Neural cell (in vitro differentiated cells): Measurements from ENCODE around the gene CHCHD10. TPM values are rescaled to one million over a fixed set of nuclear protein-coding genes. Genes with fewer than 3 reads are reported as not detected.

Experiments used
- H2AFZ ChIP-seq: fragments of 200-600, 300-800 bp; sonication (generic), shearing (Covaris generic); 2 replicates; pipeline ENCODE4 v1.6.0; 2014; ENCODE audit warnings: low read depth, mild to moderate bottlenecking, antibody characterized with exemption, low read length, moderate library complexity
- H3F3A ChIP-seq: fragments of 200-600 bp; shearing (Covaris generic); 2 replicates; pipeline ENCODE4 v1.6.1; 2016; ENCODE audit warnings: mild to moderate bottlenecking, moderate library complexity, mixed read lengths, antibody characterized with exemption, low read length; ENCODE audit not compliant: insufficient read depth, poor library complexity, severe bottlenecking
- H3K27ac ChIP-seq: fragments of 200-600, 300-800 bp; sonication (generic), shearing (Covaris generic); 2 replicates; pipeline ENCODE4 v1.5.1; 2014; ENCODE audit warnings: mild to moderate bottlenecking, low read length, moderate library complexity
- H3K27me3 ChIP-seq: fragments of 300-800, 200-600 bp; sonication (generic), shearing (Covaris generic); 2 replicates; pipeline ENCODE4 v1.6.0; 2014; ENCODE audit warnings: mild to moderate bottlenecking, low read depth, low read length, moderate library complexity; ENCODE audit not compliant: insufficient read depth
- H3K36me3 ChIP-seq: fragments of 300-800, 200-600 bp; sonication (generic), shearing (Covaris generic); 2 replicates; pipeline ENCODE4 v1.5.1; 2014; ENCODE audit warnings: mild to moderate bottlenecking, antibody characterized with exemption, low read length, moderate library complexity; ENCODE audit not compliant: insufficient read depth
- H3K4me2 ChIP-seq: fragments of 300-800, 200-600 bp; sonication (generic), shearing (Covaris generic); 2 replicates; pipeline ENCODE4 v1.6.0; 2014; ENCODE audit warnings: mild to moderate bottlenecking, low read length
- H3K4me3 ChIP-seq: fragments of 300-800, 200-600 bp; sonication (generic), shearing (Covaris generic); 2 replicates; pipeline ENCODE4 v1.5.1; 2014; ENCODE audit warnings: mild to moderate bottlenecking, low read length, moderate library complexity
- H3K79me2 ChIP-seq: fragments of 200-600 bp; shearing (Covaris generic); replicated peaks from 2 replicates; pipeline ENCODE4 v1.6.0; 2014; ENCODE audit warnings: mild to moderate bottlenecking, low read length, moderate library complexity; ENCODE audit not compliant: insufficient read depth
- H3K9ac ChIP-seq: fragments of 300-800, 200-600 bp; sonication (generic), shearing (Covaris generic); 2 replicates; pipeline ENCODE4 v1.6.1; 2016; ENCODE audit warnings: mild to moderate bottlenecking, low read length, mixed read lengths
- H3K9me2 ChIP-seq: fragments of 200-600 bp; shearing (Covaris generic); 2 replicates; pipeline ENCODE4 v1.6.1; 2016; ENCODE audit warnings: mild to moderate bottlenecking, low read length, mixed read lengths; ENCODE audit not compliant: insufficient read depth
- H3K9me3 ChIP-seq: fragments of 200-600, 300-800 bp; sonication (generic), shearing (Covaris generic); 2 replicates; pipeline ENCODE4 v1.6.1; 2016; ENCODE audit warnings: mild to moderate bottlenecking, mixed run types, low read length, moderate library complexity, mixed read lengths
- H4K20me1 ChIP-seq: fragments of 200-600 bp; shearing (Covaris generic); 2 replicates; pipeline ENCODE4 v1.6.1; 2016; ENCODE audit warnings: mild to moderate bottlenecking, mixed run types; ENCODE audit not compliant: insufficient read depth
- CTCF ChIP-seq: fragments of 450-650 bp; IDR thresholded peaks from 2 replicates; pipeline ENCODE4 v1.5.1; 2014; ENCODE audit warnings: antibody characterized with exemption, mild to moderate bottlenecking, moderate library complexity; ENCODE audit not compliant: poor library complexity, severe bottlenecking
- EP300 ChIP-seq: fragments of 450-650 bp; conservative IDR thresholded peaks from 2 replicates; pipeline ENCODE4 v1.6.1; 2014; ENCODE audit warnings: antibody characterized with exemption, mild to moderate bottlenecking, moderate library complexity; ENCODE audit not compliant: poor library complexity, severe bottlenecking
- EZH2 ChIP-seq: fragments of 200-600, 300-800 bp; shearing (Covaris generic), sonication (generic); IDR thresholded peaks from 2 replicates; pipeline ENCODE4 v1.6.1; 2014; ENCODE audit warnings: antibody characterized with exemption, low read length, borderline replicate concordance, mild to moderate bottlenecking; ENCODE audit not compliant: insufficient read depth, poor library complexity, severe bottlenecking
- MXI1 ChIP-seq: fragments of 450-650 bp; conservative IDR thresholded peaks from 2 replicates; pipeline ENCODE4 v1.6.1; 2014; ENCODE audit warnings: antibody characterized with exemption, mild to moderate bottlenecking; ENCODE audit not compliant: poor library complexity, severe bottlenecking
- POLR2AphosphoS5 ChIP-seq: IDR thresholded peaks from 2 replicates; pipeline ENCODE4 v1.6.1; 2012
- RAD21 ChIP-seq: fragments of 450-650 bp; conservative IDR thresholded peaks from 2 replicates; pipeline ENCODE4 v1.6.1; 2014; ENCODE audit warnings: antibody characterized with exemption, mild to moderate bottlenecking, moderate library complexity
- REST ChIP-seq: IDR thresholded peaks from 2 replicates; pipeline ENCODE4 v1.6.1; 2012; ENCODE audit warnings: borderline replicate concordance
- SMC3 ChIP-seq: fragments of 450-650 bp; conservative IDR thresholded peaks from 2 replicates; pipeline ENCODE4 v1.6.1; 2014; ENCODE audit warnings: antibody characterized with exemption, mild to moderate bottlenecking, moderate library complexity; ENCODE audit not compliant: poor library complexity
- TAF1 ChIP-seq: IDR thresholded peaks from 2 replicates; pipeline ENCODE4 v1.6.1; 2012; ENCODE audit warnings: low read depth
- polyA plus RNA-seq: library from polyadenylated mRNA; depleted of rRNA; stranded (reverse); fragments of >200 nt; gene quantifications from 2 replicates; pipeline ENCODE4 v1.2.3, GENCODE V29; 2014

CHCHD10 gene
- polyA plus RNA-seq, 1 donor from 2014 or later = not detected

DNA sequence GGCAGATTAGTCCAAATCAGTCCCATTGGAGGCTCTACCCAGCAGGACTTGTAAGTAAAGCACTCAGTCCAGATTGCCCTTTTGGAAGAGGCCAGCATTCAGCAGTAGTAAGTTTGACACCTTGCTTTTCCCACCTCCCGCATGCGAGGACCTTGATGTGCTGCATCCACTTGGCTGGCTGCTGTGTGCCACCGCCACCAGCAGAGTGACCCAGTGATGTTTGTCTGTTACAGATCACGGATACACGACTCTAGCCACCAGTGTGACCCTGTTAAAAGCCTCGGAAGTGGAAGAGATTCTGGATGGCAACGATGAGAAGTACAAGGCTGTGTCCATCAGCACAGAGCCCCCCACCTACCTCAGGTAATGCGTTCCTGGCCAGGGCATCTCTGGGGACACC, 25.6 kb upstream of the CHCHD10 start:
- H3K79me2 ChIP-seq = peaks cover 37% of the 10 kb centered on the region
- H3K9me2 ChIP-seq = no peaks in the 10 kb centered on the region
- H2AFZ ChIP-seq = no peak overlapping the region
- H3K9me3 ChIP-seq = no peaks in the 10 kb centered on the region
- peaks cover 5% of the 10 kb centered on the region for H4K20me1 ChIP-seq
- H3F3A ChIP-seq = no peaks in the 10 kb centered on the region
- H3K9ac ChIP-seq = no peak overlapping the region
- H3K4me2 ChIP-seq = no peak overlapping the region
- no peak overlapping the region for H3K4me3 ChIP-seq
- no peaks in the 10 kb centered on the region for H3K36me3 ChIP-seq
- no peak for TF ChIP-seq MXI1
- TF ChIP-seq TAF1 = no peak
- no peak for TF ChIP-seq SMC3
- no peak for TF ChIP-seq EP300
- no peak for TF ChIP-seq REST
- TF ChIP-seq RAD21 = no peak
- TF ChIP-seq CTCF = no peak
- TF ChIP-seq EZH2 = no peak
- no peak for TF ChIP-seq POLR2AphosphoS5
- no peak overlapping the region for H3K27ac ChIP-seq
- H3K27me3 ChIP-seq = no peaks in the 10 kb centered on the region

GRCh38 chr22:23791738-23792645, 24.2 kb upstream of the CHCHD10 start:
- H3K4me2 ChIP-seq = no peak overlapping the region
- H3K27me3 ChIP-seq = no peaks in the 10 kb centered on the region
- H3K9me3 ChIP-seq = no peaks in the 10 kb centered on the region
- H3K4me3 ChIP-seq = no peak overlapping the region
- no peaks in the 10 kb centered on the region for H3K36me3 ChIP-seq
- no peak overlapping the region for H3K27ac ChIP-seq
- no peaks in the 10 kb centered on the region for H3F3A ChIP-seq
- H4K20me1 ChIP-seq = peaks cover 5% of the 10 kb centered on the region
- no peak for TF ChIP-seq TAF1
- no peak for TF ChIP-seq EP300
- no peak for TF ChIP-seq CTCF
- TF ChIP-seq EZH2 = no peak
- TF ChIP-seq REST = no peak
- TF ChIP-seq POLR2AphosphoS5 = no peak
- no peak for TF ChIP-seq MXI1
- TF ChIP-seq RAD21 = no peak
- no peak for TF ChIP-seq SMC3
- H3K9ac ChIP-seq = no peak overlapping the region
- no peaks in the 10 kb centered on the region for H3K9me2 ChIP-seq
- H2AFZ ChIP-seq = no peak overlapping the region
- H3K79me2 ChIP-seq = peaks cover 47% of the 10 kb centered on the region
